Measurements from ENCODE around the gene ARID3B. TPM values are rescaled to one million over a fixed set of nuclear protein-coding genes. Genes with fewer than 3 reads are reported as not detected.
"Not testable (repeated sequence)": the region's sequence is repeated elsewhere in the genome, so short reads cannot be mapped to it uniquely, and the experiment has no call there.

ARID3B gene
- total RNA-seq, 1 donor from 2014 or later = 2.1 TPM

DNA sequence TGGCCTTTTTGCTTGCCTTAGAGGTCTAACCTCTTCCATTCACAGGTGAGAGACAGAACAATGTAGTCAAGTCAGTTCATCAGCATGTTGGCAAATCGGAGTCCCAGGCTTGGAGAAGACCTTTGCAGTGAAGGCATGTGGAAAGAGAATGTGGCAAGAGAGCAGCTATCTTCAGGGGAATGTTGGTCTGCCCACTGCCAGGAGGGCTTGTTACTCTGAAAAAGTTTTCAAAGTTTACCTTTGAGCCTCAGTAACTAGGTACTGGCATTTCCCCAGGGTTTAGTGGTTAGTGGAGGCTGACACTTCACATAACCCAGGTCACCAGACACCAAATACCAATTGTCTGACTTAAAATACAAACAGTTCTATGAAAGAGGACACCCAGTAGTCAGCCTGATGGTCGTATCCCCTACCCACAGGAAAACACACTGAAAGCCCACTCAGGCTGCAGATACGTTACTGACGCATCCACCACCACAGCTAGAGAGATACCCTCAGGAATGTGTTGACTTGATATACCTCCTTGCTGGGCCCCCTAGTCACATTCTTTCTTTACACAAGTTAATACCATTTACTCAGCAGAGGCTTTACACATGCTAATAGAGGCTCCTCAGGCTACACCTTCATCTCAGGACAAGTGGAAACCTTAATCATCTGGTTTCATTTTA, 9.7 kb upstream of the ARID3B start:
- Histone ChIP-seq H3K36me3 (ENCODE audit: control insufficient read depth in 3 of 3, insufficient read depth in 3 of 3, low read length in 3 of 3) (no peaks in the 10 kb centered on the region), H3K27me3 (ENCODE audit: control insufficient read depth in 3 of 3, insufficient read depth in 3 of 3, low read length in 3 of 3) (no peaks in the 10 kb centered on the region), H3K27ac (ENCODE audit: low read depth, low read length) (no peak overlapping the region), H3K4me1 (ENCODE audit: control insufficient read depth in 3 of 3, insufficient read depth in 3 of 3, low read length in 3 of 3) (no peaks in the 10 kb centered on the region), H3K9me3 (ENCODE audit: control insufficient read depth in 3 of 3, low read length in 3 of 3) (no peaks in the 10 kb centered on the region), H3K4me3 (ENCODE audit: low read length in 3 of 3) (no peak overlapping the region), H3K9ac (ENCODE audit: low read depth in 1 of 3, low read length in 3 of 3) (no peak overlapping the region)

GRCh38 chr15:74535388-74536084, 5.5 kb upstream of the ARID3B start:
- Histone ChIP-seq H3K4me1 (ENCODE audit: control insufficient read depth in 3 of 3, insufficient read depth in 3 of 3, low read length in 3 of 3) (peaks cover 7 to 11% (median 9%) of the 10 kb centered on the region in 3 donors), H3K9me3 (ENCODE audit: control insufficient read depth in 3 of 3, low read length in 3 of 3) (no peaks in the 10 kb centered on the region), H3K9ac (ENCODE audit: low read depth in 1 of 3, low read length in 3 of 3) (no peak overlapping the region)

DNA sequence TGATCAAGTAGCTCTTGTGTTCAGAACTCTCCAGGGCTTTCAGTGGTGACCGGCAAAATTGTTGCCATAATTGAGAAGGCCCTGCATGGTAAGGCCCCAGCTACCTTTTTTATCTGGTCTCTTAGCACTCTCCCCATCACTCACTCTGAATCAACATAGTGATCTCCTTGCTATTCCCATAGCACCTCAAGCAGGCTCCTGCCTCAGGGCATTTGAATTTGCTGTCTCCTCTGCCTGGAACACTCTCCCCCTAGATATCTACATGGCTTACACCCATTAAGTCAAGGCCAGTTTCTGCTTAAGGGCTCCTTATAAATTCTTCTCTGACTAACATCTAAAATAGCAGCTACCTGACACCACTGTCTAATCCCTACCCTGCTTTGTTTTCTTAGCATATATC, 3.3 kb upstream of the ARID3B start:
- Histone ChIP-seq H3K4me3 (ENCODE audit: low read length in 3 of 3) (no peak overlapping the region), H3K9me3 (ENCODE audit: control insufficient read depth in 3 of 3, low read length in 3 of 3) (no peaks in the 10 kb centered on the region), H3K4me1 (ENCODE audit: control insufficient read depth in 3 of 3, insufficient read depth in 3 of 3, low read length in 3 of 3) (peaks cover 11 to 23% (median 12%) of the 10 kb centered on the region in 3 donors), H3K27me3 (ENCODE audit: control insufficient read depth in 3 of 3, insufficient read depth in 3 of 3, low read length in 3 of 3) (no peaks in the 10 kb centered on the region), H3K36me3 (ENCODE audit: control insufficient read depth in 3 of 3, insufficient read depth in 3 of 3, low read length in 3 of 3) (no peaks in the 10 kb centered on the region), H3K9ac (ENCODE audit: low read depth in 1 of 3, low read length in 3 of 3) (no peak overlapping the region), H3K27ac (ENCODE audit: low read depth, low read length) (no peak overlapping the region)

More at GRCh38 chr15:74535388-74536084, 5.5 kb upstream of the ARID3B start:
- Histone ChIP-seq H3K4me3 (ENCODE audit: low read length in 3 of 3) (no peak overlapping the region), H3K27ac (ENCODE audit: low read depth, low read length) (no peak overlapping the region), H3K27me3 (ENCODE audit: control insufficient read depth in 3 of 3, insufficient read depth in 3 of 3, low read length in 3 of 3) (no peaks in the 10 kb centered on the region), H3K36me3 (ENCODE audit: control insufficient read depth in 3 of 3, insufficient read depth in 3 of 3, low read length in 3 of 3) (no peaks in the 10 kb centered on the region)

DNA sequence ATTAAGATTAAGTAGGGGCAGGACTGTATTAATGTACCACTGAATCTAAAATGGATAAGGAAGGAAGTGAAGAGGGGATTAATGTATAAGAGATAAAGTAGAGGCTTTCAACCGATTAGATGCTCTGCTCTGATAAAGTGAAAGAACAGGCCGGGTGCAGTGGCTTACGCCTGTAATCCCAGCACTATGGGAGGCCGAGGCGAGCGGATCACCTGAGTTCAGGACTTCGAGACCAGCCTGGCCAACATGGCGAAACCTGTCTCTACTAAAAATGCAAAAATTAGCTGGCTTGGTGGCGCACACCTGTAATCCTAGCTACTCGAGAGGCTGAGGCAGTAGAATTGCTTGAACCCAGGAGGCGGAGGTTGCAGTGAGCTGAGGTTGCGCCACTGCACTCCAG, 1.5 kb upstream of the ARID3B start:
- not testable (repeated sequence) for H3K9ac ChIP-seq (ENCODE audit: low read depth in 1 of 3, low read length in 3 of 3); H3K27me3 ChIP-seq (ENCODE audit: control insufficient read depth in 3 of 3, insufficient read depth in 3 of 3, low read length in 3 of 3); H3K4me3 ChIP-seq (ENCODE audit: low read length in 3 of 3); H3K36me3 ChIP-seq (ENCODE audit: control insufficient read depth in 3 of 3, insufficient read depth in 3 of 3, low read length in 3 of 3); H3K27ac ChIP-seq (ENCODE audit: low read depth, low read length); H3K9me3 ChIP-seq (ENCODE audit: control insufficient read depth in 3 of 3, low read length in 3 of 3)
- H3K4me1 ChIP-seq (ENCODE audit: control insufficient read depth in 3 of 3, insufficient read depth in 3 of 3, low read length in 3 of 3) = peaks cover 11 to 23% (median 12%) of the 10 kb centered on the region in 3 donors

DNA sequence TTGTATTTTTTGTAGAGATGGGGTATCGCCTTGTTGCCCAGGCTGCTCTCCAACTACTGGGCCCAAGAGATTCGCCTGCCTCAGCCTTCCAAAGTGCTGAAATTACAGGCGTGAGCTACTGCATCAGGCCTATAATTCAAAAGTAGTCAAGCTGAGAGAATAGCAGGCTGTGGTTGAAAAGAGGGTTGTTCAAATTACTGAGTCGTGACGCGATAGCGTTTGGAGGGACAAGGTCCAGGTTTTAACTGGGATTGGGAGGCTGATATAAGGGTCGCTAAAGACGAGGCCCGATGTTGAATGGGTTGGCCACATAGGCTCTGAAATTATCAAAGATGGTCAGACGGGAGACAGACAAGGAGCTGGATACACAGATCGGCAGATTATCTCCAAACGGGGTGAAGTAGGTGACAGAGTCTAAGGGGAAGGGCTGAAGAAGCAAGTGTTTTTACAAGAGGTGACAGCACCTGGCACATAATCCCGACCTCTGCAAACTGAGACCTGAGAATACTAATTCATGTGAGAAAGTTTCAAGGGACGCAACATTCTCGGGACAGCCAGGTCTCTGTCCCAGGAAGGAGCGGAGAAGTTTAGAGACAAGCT, 759 bp upstream of the ARID3B start:
- H3K4me3 ChIP-seq (ENCODE audit: low read length in 3 of 3) = peak overlapping the region; percentile 92 to 99 (median 96)
- H3K27ac ChIP-seq (ENCODE audit: low read depth, low read length) = peak overlapping the region; percentile 74
- no peaks in the 10 kb centered on the region for H3K36me3 ChIP-seq (ENCODE audit: control insufficient read depth in 3 of 3, insufficient read depth in 3 of 3, low read length in 3 of 3)
- peaks cover 11 to 23% (median 12%) of the 10 kb centered on the region in 3 donors for H3K4me1 ChIP-seq (ENCODE audit: control insufficient read depth in 3 of 3, insufficient read depth in 3 of 3, low read length in 3 of 3)
- H3K27me3 ChIP-seq (ENCODE audit: control insufficient read depth in 3 of 3, insufficient read depth in 3 of 3, low read length in 3 of 3) = no peaks in the 10 kb centered on the region
- no peaks in the 10 kb centered on the region for H3K9me3 ChIP-seq (ENCODE audit: control insufficient read depth in 3 of 3, low read length in 3 of 3)
- H3K9ac ChIP-seq (ENCODE audit: low read depth in 1 of 3, low read length in 3 of 3) = peak overlapping the region; percentile 85 to 96 (median 85)

DNA sequence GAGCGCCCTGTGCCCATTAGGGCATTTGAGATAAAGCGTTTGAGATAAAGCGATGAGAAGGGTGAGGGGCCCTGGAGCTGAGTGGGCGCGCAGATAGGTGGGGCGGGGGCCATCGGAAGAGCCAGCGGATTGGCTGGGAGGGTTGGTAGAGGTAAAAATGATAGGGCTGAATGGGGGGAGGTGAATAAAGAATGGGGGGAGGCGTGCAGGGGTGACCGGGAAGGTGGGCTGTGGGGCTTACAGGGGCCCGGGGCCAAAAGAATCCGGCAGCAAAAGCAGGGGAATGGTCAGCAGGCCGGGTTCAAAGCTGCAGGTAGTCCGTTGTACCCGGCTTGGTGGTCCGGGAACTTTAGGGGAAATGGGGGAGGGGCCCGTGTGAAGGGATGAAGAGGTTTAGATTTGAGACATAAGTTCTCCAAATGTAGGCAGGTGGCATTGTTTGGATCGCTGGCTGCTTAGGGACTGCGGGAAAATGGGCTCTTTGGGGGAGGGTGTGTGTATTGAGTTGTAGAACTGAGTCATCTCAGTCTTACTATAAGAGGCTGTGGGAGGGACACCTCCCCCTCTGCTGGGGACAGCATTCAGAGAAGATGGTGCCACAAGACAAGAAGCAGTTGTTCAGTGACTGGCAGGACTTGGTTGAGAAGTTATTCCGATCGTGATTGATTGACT, 610 bp downstream of the ARID3B start:
- peak overlapping the region; percentile 66 for H3K27ac ChIP-seq (ENCODE audit: low read depth, low read length)
- H3K9ac ChIP-seq (ENCODE audit: low read depth in 1 of 3, low read length in 3 of 3) = peak overlapping the region; percentile 68 to 91 (median 83)
- no peaks in the 10 kb centered on the region for H3K27me3 ChIP-seq (ENCODE audit: control insufficient read depth in 3 of 3, insufficient read depth in 3 of 3, low read length in 3 of 3)
- peak overlapping the region; percentile 75 to 90 (median 82) for H3K4me3 ChIP-seq (ENCODE audit: low read length in 3 of 3)
- no peaks in the 10 kb centered on the region for H3K9me3 ChIP-seq (ENCODE audit: control insufficient read depth in 3 of 3, low read length in 3 of 3)
- H3K4me1 ChIP-seq (ENCODE audit: control insufficient read depth in 3 of 3, insufficient read depth in 3 of 3, low read length in 3 of 3) = peaks cover 22 to 35% (median 25%) of the 10 kb centered on the region in 3 donors
- no peaks in the 10 kb centered on the region for H3K36me3 ChIP-seq (ENCODE audit: control insufficient read depth in 3 of 3, insufficient read depth in 3 of 3, low read length in 3 of 3)

GRCh38 chr15:74542166-74543042, 1.4 kb downstream of the ARID3B start:
- peak overlapping the region in 1 of 3 donors; percentile 91 for H3K9ac ChIP-seq (ENCODE audit: low read depth in 1 of 3, low read length in 3 of 3)
- peaks cover 23 to 36% (median 27%) of the 10 kb centered on the region in 3 donors for H3K4me1 ChIP-seq (ENCODE audit: control insufficient read depth in 3 of 3, insufficient read depth in 3 of 3, low read length in 3 of 3)
- H3K4me3 ChIP-seq (ENCODE audit: low read length in 3 of 3) = peak overlapping the region in 2 of 3 donors; percentile 75 to 90
- no peak overlapping the region for H3K27ac ChIP-seq (ENCODE audit: low read depth, low read length)
- H3K9me3 ChIP-seq (ENCODE audit: control insufficient read depth in 3 of 3, low read length in 3 of 3) = no peaks in the 10 kb centered on the region
- no peaks in the 10 kb centered on the region for H3K27me3 ChIP-seq (ENCODE audit: control insufficient read depth in 3 of 3, insufficient read depth in 3 of 3, low read length in 3 of 3)
- no peaks in the 10 kb centered on the region for H3K36me3 ChIP-seq (ENCODE audit: control insufficient read depth in 3 of 3, insufficient read depth in 3 of 3, low read length in 3 of 3)

DNA sequence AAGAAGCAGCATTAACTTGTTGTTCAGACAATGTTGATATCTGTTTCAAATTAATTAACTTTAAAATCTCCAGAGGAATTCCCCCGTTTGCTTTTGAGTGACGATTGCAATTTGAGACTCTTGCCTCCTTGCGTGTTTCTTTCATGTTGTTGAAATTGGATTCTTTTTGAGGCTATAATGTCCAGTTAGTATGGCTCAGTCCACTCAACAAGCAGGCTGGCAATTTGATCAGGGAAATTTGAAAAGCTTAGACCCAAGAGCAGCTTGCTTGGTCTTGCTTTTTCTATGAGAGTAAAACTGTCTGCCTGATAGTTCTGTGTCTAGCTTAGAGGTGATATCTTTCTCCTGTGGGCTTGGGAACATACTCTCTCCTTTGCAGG, 2.0 kb downstream of the ARID3B start:
- Histone ChIP-seq H3K27me3 (ENCODE audit: control insufficient read depth in 3 of 3, insufficient read depth in 3 of 3, low read length in 3 of 3) (no peaks in the 10 kb centered on the region), H3K36me3 (ENCODE audit: control insufficient read depth in 3 of 3, insufficient read depth in 3 of 3, low read length in 3 of 3) (peaks cover 0 to 2% (median 0%) of the 10 kb centered on the region in 3 donors), H3K4me1 (ENCODE audit: control insufficient read depth in 3 of 3, insufficient read depth in 3 of 3, low read length in 3 of 3) (peaks cover 23 to 39% (median 28%) of the 10 kb centered on the region in 3 donors), H3K4me3 (ENCODE audit: low read length in 3 of 3) (no peak overlapping the region), H3K27ac (ENCODE audit: low read depth, low read length) (no peak overlapping the region), H3K9ac (ENCODE audit: low read depth in 1 of 3, low read length in 3 of 3) (no peak overlapping the region), H3K9me3 (ENCODE audit: control insufficient read depth in 3 of 3, low read length in 3 of 3) (no peaks in the 10 kb centered on the region)

GRCh38 chr15:74543583-74543982, 2.6 kb downstream of the ARID3B start:
- Histone ChIP-seq H3K9ac (ENCODE audit: low read depth in 1 of 3, low read length in 3 of 3) (no peak overlapping the region), H3K27me3 (ENCODE audit: control insufficient read depth in 3 of 3, insufficient read depth in 3 of 3, low read length in 3 of 3) (no peaks in the 10 kb centered on the region), H3K4me3 (ENCODE audit: low read length in 3 of 3) (no peak overlapping the region), H3K4me1 (ENCODE audit: control insufficient read depth in 3 of 3, insufficient read depth in 3 of 3, low read length in 3 of 3) (peaks cover 23 to 44% (median 33%) of the 10 kb centered on the region in 3 donors), H3K27ac (ENCODE audit: low read depth, low read length) (no peak overlapping the region), H3K36me3 (ENCODE audit: control insufficient read depth in 3 of 3, insufficient read depth in 3 of 3, low read length in 3 of 3) (peaks cover 0 to 2% (median 0%) of the 10 kb centered on the region in 3 donors), H3K9me3 (ENCODE audit: control insufficient read depth in 3 of 3, low read length in 3 of 3) (no peaks in the 10 kb centered on the region)
